Mesenchymal stem cell (in vitro differentiated cells and primary cell): ENCODE results near the gene BAHCC1.

Source experiments
- DNase-seq: peaks from one replicate; pipeline ENCODE4 v3.0.0-alpha.2; 2013
- H2AFZ ChIP-seq: one replicate; pipeline ENCODE4 v1.6.1; 2013; ENCODE audit warnings: low read depth, mild to moderate bottlenecking, control low read depth, inconsistent platforms, low read length, moderate library complexity
- H2AK5ac ChIP-seq: 2 replicates; pipeline ENCODE4 v1.6.1; 2013; ENCODE audit warnings: low read length, moderate library complexity, mild to moderate bottlenecking, inconsistent platforms; ENCODE audit not compliant: severe bottlenecking
- H2BK120ac ChIP-seq: one replicate; pipeline ENCODE4 v1.6.1; 2013; ENCODE audit warnings: low read depth, mild to moderate bottlenecking, inconsistent platforms, low read length, moderate library complexity
- H2BK12ac ChIP-seq, 2 experiments: one replicate each; pipeline ENCODE4 v1.6.1; 2013; ENCODE audit warnings: inconsistent platforms in 2 of 2, low read length in 2 of 2, mild to moderate bottlenecking in 2 of 2, moderate library complexity in 2 of 2, control low read depth in 1 of 2
- H2BK15ac ChIP-seq: one replicate; pipeline ENCODE4 v1.6.1; 2013; ENCODE audit warnings: mild to moderate bottlenecking, low read depth, inconsistent platforms; ENCODE audit not compliant: poor library complexity, severe bottlenecking
- H2BK5ac ChIP-seq: 2 replicates; pipeline ENCODE4 v1.6.1; 2013; ENCODE audit warnings: low read depth, mild to moderate bottlenecking, low read length, control low read depth, inconsistent platforms; ENCODE audit not compliant: poor library complexity, severe bottlenecking
- H3K14ac ChIP-seq, 2 experiments: one replicate each; pipeline ENCODE4 v1.6.1; 2013; ENCODE audit warnings: inconsistent platforms in 2 of 2, low read length in 2 of 2, control low read depth in 1 of 2, mild to moderate bottlenecking in 1 of 2, moderate library complexity in 1 of 2
- H3K18ac ChIP-seq, 2 experiments: one replicate each; pipeline ENCODE4 v1.6.1; 2013; ENCODE audit warnings: inconsistent platforms in 2 of 2, low read length in 2 of 2, control low read depth in 1 of 2, low read depth in 1 of 2, mild to moderate bottlenecking in 1 of 2
- H3K23ac ChIP-seq, 2 experiments: one replicate each; pipeline ENCODE4 v1.6.1; 2013; ENCODE audit warnings: inconsistent platforms in 2 of 2, low read length in 2 of 2, mild to moderate bottlenecking in 2 of 2, moderate library complexity in 2 of 2, control low read depth in 1 of 2
- H3K27ac ChIP-seq: 2 replicates; pipeline ENCODE4 v1.5.1; 2013; ENCODE audit warnings: mild to moderate bottlenecking, moderate library complexity, low read length, control low read depth, inconsistent platforms; ENCODE audit not compliant: poor library complexity, severe bottlenecking
- H3K27me3 ChIP-seq, 2 experiments: 2 replicates each; pipeline versions ENCODE4 v1.6.1 to v1.7.0; 2013; ENCODE audit warnings: low read length in 2 of 2, mild to moderate bottlenecking in 2 of 2, moderate library complexity in 2 of 2, control low read depth in 1 of 2, inconsistent platforms in 1 of 2; ENCODE audit not compliant: control insufficient read depth in 1 of 2, insufficient read depth in 1 of 2
- H3K36me3 ChIP-seq, 2 experiments: 2 replicates each; pipeline versions ENCODE4 v1.6.1 to v1.7.0; 2013; ENCODE audit warnings: low read length in 2 of 2, control low read depth in 1 of 2, inconsistent platforms in 1 of 2, low read depth in 1 of 2, mild to moderate bottlenecking in 1 of 2; ENCODE audit not compliant: insufficient read depth in 2 of 2, control insufficient read depth in 1 of 2
- H3K4ac ChIP-seq, 2 experiments: one replicate each; pipeline ENCODE4 v1.6.1; 2013; ENCODE audit warnings: inconsistent platforms in 2 of 2, low read length in 2 of 2, mild to moderate bottlenecking in 2 of 2, moderate library complexity in 2 of 2, control low read depth in 1 of 2, low read depth in 1 of 2
- H3K4me1 ChIP-seq: 2 replicates; pipeline ENCODE4 v1.6.1; 2013; ENCODE audit warnings: low read depth, low read length, control low read depth; ENCODE audit not compliant: control insufficient read depth, insufficient read depth
- H3K4me2 ChIP-seq: 2 replicates; pipeline ENCODE4 v1.6.1; 2013; ENCODE audit warnings: low read length, mild to moderate bottlenecking, inconsistent platforms; ENCODE audit not compliant: poor library complexity, severe bottlenecking
- H3K4me3 ChIP-seq, 2 experiments: 2 replicates each; pipeline versions ENCODE4 v1.5.1 to v1.7.0; 2013; ENCODE audit warnings: low read length in 2 of 2, mild to moderate bottlenecking in 2 of 2, control low read depth in 1 of 2, low read depth in 1 of 2; ENCODE audit not compliant: insufficient read depth in 1 of 2
- H3K79me1 ChIP-seq: replicated peaks from 2 replicates; pipeline ENCODE4 v1.6.1; 2013; ENCODE audit warnings: mild to moderate bottlenecking, control low read depth, low read length, inconsistent platforms; ENCODE audit not compliant: poor library complexity, severe bottlenecking
- H3K9ac ChIP-seq: 2 replicates; pipeline ENCODE4 v1.7.0; 2013; ENCODE audit warnings: mild to moderate bottlenecking, low read length, moderate library complexity
- H3K9me3 ChIP-seq: 2 replicates; pipeline ENCODE4 v1.7.0; 2013; ENCODE audit warnings: mild to moderate bottlenecking, low read length; ENCODE audit not compliant: control insufficient read depth
- H4K8ac ChIP-seq: one replicate; pipeline ENCODE4 v1.6.1; 2013; ENCODE audit warnings: inconsistent platforms, mild to moderate bottlenecking, low read length, moderate library complexity
- H4K91ac ChIP-seq: one replicate; pipeline ENCODE4 v1.6.1; 2013; ENCODE audit warnings: mild to moderate bottlenecking, low read length, inconsistent platforms
- WGBS: methylation state at CpG from one replicate; pipeline ENCODE4 v1.1.7; 2013; ENCODE audit warnings: mixed read lengths; 5-methylcytosine and 5-hydroxymethylcytosine counted together

The BAHCC1 gene

DNA sequence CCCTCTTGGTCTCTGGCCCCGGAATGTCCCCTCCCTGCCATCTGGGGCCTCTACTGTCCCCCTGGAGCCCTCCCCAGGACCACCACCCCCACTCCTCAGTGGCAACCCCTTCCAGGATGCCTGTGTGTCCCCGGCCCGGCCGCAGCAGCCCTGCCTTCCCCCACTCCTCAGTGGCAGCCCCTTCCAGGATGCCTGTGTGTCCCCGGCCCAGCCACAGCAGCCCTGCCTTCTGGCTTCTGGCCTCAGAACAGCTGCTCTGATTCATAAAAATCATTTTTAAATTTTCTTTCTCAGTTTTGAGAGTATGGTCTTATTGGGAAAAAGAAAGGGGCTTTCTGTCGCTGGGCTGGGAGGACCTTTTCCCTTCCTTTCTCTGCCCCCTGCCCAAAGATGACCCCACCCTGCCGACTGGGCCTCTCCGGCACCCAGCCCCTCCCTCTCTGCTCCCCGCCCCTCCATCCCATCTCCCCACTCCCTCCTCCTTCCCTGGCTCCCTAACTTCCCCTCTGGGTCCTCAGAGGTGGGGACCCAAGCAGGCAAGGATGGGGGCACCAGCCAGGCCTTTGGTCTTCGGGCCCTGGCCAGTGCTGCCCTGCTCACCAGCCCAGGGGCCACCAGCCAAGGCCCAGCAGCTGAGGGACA, 40.5 kb downstream of the BAHCC1 start:
- H3K4me2 ChIP-seq = no peak overlapping the region
- H3K79me1 ChIP-seq = no peaks in the 10 kb centered on the region

GRCh38 chr17:81436294-81436849, 41.1 kb downstream of the BAHCC1 start:
- H3K9me3 ChIP-seq = no peaks in the 10 kb centered on the region
- H3K79me1 ChIP-seq = peaks cover 2% of the 10 kb centered on the region
- peak overlapping the region; percentile 34 for H2BK15ac ChIP-seq
- H3K36me3 ChIP-seq = peaks cover 0 to 51% of the 10 kb centered on the region in 2 experiments
- peak overlapping the region; percentile 73 for H2BK120ac ChIP-seq
- DNase-seq = peak; percentile 36
- peak overlapping the region in 1 of 2 experiments; percentile 4 for H2BK12ac ChIP-seq
- H3K14ac ChIP-seq = no peak overlapping the region
- no peak overlapping the region for H2AFZ ChIP-seq
- peak overlapping the region; percentile 2 to 82 for H3K4ac ChIP-seq
- no peak overlapping the region for H2AK5ac ChIP-seq
- H4K8ac ChIP-seq = peak overlapping the region; percentile 86
- no peaks in the 10 kb centered on the region for H3K27me3 ChIP-seq
- no peak overlapping the region for H3K4me3 ChIP-seq
- H3K9ac ChIP-seq = peak overlapping the region; percentile 53
- H2BK5ac ChIP-seq = no peak overlapping the region
- no peak overlapping the region for H3K4me2 ChIP-seq
- peak overlapping the region; percentile 81 for H4K91ac ChIP-seq
- no peak overlapping the region for H3K27ac ChIP-seq
- WGBS = 30% methylated on average over 18 of the region's 19 CpGs
- no peak overlapping the region for H3K23ac ChIP-seq
- H3K4me1 ChIP-seq = peaks cover 30% of the 10 kb centered on the region
- peak overlapping the region; percentile 44 to 49 for H3K18ac ChIP-seq

More for the DNA sequence above, 40.5 kb downstream of the BAHCC1 start:
- DNase-seq = no peak
- H3K18ac ChIP-seq = peak overlapping the region; percentile 1 to 49
- H3K14ac ChIP-seq = peak overlapping the region in 1 of 2 experiments; percentile 88
- H2AK5ac ChIP-seq = peak overlapping the region; percentile 26
- H2AFZ ChIP-seq = no peak overlapping the region
- H3K4me3 ChIP-seq = no peak overlapping the region
- H3K27ac ChIP-seq = no peak overlapping the region
- peak overlapping the region; percentile 4 to 91 for H2BK12ac ChIP-seq
- no peak overlapping the region for H2BK5ac ChIP-seq
- H3K27me3 ChIP-seq = no peaks in the 10 kb centered on the region
- WGBS = 54% methylated on average over 8 of the region's 10 CpGs
- peak overlapping the region; percentile 72 to 82 for H3K4ac ChIP-seq
- peak overlapping the region; percentile 73 for H2BK120ac ChIP-seq
- H3K9ac ChIP-seq = peak overlapping the region; percentile 53
- peak overlapping the region; percentile 81 for H4K91ac ChIP-seq
- H3K9me3 ChIP-seq = no peaks in the 10 kb centered on the region
- peaks cover 0 to 49% of the 10 kb centered on the region in 2 experiments for H3K36me3 ChIP-seq
- H3K23ac ChIP-seq = no peak overlapping the region
- H4K8ac ChIP-seq = peak overlapping the region; percentile 86
- peaks cover 31% of the 10 kb centered on the region for H3K4me1 ChIP-seq
- peak overlapping the region; percentile 55 for H2BK15ac ChIP-seq

DNA sequence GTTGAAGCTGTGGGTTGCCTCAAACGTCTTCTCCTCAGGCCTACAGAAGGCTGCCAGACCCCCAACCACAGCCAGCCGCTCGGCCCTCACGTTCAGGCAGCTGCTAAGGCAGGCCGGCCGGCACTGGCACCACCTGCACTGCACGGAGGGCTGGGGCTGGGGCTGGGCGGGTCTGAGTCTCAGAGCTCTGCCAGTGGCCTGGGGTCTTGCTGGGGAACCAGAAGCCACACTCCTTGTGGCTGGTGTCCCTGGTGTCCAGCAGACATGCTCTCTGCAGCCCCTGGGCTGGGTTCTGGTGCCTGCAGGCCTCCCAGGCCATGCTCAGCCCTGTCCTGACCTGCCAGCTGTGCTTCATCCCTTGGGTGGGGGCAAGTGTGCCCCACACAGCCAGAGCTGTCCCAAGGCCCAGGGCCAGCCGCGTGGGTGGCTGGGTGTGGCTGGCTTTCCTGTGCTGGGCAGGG, 42.0 kb downstream of the BAHCC1 start:
- Histone ChIP-seq H2BK5ac (no peak overlapping the region), H2BK120ac (no peak overlapping the region), H2AK5ac (no peak overlapping the region), H2BK15ac (no peak overlapping the region), H3K14ac (peak overlapping the region in 1 of 2 experiments; percentile 67), H2BK12ac (peak overlapping the region in 1 of 2 experiments; percentile 45), H3K4me2 (no peak overlapping the region), H2AFZ (no peak overlapping the region), H3K4me3 (no peak overlapping the region), H3K4ac (peak overlapping the region in 1 of 2 experiments; percentile 32), H3K9me3 (no peaks in the 10 kb centered on the region), H3K18ac (peak overlapping the region; percentile 5 to 24), H3K23ac (no peak overlapping the region), H3K79me1 (peaks cover 2% of the 10 kb centered on the region), H3K9ac (no peak overlapping the region), H4K8ac (no peak overlapping the region), H3K27me3 (no peaks in the 10 kb centered on the region), H3K27ac (no peak overlapping the region), H3K4me1 (peaks cover 27% of the 10 kb centered on the region), H3K36me3 (peaks cover 0 to 50% of the 10 kb centered on the region in 2 experiments), H4K91ac (peak overlapping the region; percentile 61)
- 89% methylated on average over 10 of the region's 10 CpGs for WGBS
- DNase-seq = no peak

GRCh38 chr17:81438007-81438659, 42.9 kb downstream of the BAHCC1 start:
- 93% methylated on average over 17 of the region's 23 CpGs for WGBS
- Histone ChIP-seq H3K4me1 (peaks cover 23% of the 10 kb centered on the region), H2BK120ac (no peak overlapping the region), H3K4me2 (no peak overlapping the region), H3K27ac (no peak overlapping the region), H2BK15ac (no peak overlapping the region), H3K9me3 (no peaks in the 10 kb centered on the region), H2AFZ (no peak overlapping the region), H3K27me3 (no peaks in the 10 kb centered on the region), H3K9ac (no peak overlapping the region), H4K91ac (no peak overlapping the region), H4K8ac (no peak overlapping the region), H3K4ac (no peak overlapping the region), H2BK5ac (no peak overlapping the region), H2BK12ac (no peak overlapping the region), H3K79me1 (peaks cover 2% of the 10 kb centered on the region), H3K36me3 (peaks cover 0 to 59% of the 10 kb centered on the region in 2 experiments), H3K23ac (no peak overlapping the region), H3K14ac (no peak overlapping the region), H3K18ac (no peak overlapping the region), H3K4me3 (no peak overlapping the region), H2AK5ac (no peak overlapping the region)
- DNase-seq = no peak
